Stimulated activated naive CD8-positive, alpha-beta T cell treated with anti-CD3 and anti-CD28 coated beads, Interleukin-15, Interleukin-2, amounts not matched to agents 100 U/mL and 50 U/mL, for 24 hours (primary cell): ENCODE data around the gene TBX1.

ENCODE experiments used
- ATAC-seq: fragments of 150-1000 bp; cut with Tn5 transposase; one replicate; pipeline ENCODE4 v1.10.0; 2021
- DNase-seq: peaks from one replicate; pipeline ENCODE4 v3.0.0; 2021

The TBX1 gene

DNA sequence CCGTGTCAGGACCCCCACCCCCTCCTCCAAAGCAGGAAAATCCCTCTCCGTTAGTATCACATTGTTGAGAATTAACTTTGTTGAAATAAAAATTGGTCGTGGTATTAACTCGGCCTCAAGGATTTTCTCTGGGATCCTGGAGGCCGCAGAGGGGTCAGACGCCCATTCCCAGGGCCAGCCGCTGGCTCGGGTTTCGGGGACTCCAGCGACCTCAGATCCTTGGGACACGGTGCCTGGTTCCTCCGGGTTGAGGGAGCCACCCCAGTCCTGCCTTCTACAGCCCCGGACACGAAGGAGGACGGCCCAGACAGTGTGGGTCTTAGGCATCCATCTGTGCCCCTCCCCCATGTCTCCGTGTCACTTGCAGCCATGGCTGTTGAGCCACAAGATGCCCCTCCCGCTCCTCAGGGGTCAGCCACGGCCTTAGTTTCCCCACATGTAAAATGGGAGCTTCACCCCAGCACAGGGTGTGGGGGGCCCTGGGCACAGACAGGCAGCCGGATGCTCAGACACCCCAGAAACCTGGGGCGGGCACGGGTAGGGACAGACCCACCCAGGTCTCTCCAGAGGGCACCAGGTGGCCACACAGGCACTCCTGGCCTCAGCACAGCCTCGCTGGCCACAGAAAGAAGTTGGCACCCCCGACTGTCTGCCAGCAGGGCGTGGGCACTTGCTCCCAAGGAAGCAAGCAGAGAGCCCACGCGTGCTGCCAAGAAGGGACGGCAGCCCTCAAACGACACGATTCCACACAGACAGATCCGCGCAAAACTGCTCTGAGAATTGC is 21.7 kb upstream of the TBX1 start:
- no peak for ATAC-seq
- DNase-seq = no peak

DNA sequence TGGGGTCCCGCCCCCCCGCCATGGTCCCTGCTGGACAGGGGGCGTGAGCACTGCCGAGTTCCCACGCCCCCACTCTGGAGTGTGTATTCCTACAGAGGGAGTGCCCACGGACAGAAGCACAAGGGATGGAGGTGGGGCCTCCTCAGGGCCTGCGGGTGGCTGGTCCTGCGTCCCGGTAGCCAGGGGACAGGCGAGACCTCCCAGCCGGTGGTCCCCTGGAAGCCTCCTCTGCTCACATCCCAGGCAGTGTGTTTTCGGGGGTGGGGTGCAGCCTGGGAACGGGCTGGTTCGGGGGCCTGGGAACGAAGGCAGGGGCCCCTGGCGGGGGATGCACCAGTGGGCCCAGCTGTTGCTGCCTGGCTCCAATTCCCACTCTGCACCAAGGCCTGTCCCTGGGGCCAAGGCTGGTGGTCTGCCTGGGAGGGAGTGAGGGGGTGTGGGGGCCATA is 21.1 kb upstream of the TBX1 start:
- ATAC-seq (no peak), DNase-seq (no peak)

DNA sequence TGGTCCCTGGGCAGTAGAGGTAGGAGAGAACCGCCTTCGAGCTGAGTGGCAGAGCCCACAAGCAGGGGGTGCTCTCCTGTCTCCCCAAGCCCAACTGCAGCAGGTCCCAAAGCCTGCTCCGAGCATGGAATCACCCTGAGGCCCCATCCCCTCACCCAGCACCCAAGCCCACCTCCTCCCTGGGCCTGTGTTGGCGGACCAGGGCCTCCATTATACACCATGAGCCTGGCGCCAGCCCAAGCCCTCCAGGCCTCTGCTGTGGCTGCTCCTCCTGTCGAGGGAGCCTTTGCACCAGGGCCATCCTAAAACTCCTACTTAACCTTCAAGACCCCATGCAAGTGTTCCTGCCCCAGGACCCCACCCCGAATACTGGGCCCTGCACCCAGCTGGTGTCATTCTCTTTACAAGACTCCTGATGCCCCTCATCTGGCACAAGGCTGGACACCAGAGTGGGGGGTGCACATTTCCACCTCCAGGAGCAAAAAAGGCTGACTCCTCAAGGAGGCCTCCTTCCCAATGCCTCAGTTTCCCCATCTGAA is 20.6 kb upstream of the TBX1 start:
- ATAC-seq = no peak
- DNase-seq = no peak

DNA sequence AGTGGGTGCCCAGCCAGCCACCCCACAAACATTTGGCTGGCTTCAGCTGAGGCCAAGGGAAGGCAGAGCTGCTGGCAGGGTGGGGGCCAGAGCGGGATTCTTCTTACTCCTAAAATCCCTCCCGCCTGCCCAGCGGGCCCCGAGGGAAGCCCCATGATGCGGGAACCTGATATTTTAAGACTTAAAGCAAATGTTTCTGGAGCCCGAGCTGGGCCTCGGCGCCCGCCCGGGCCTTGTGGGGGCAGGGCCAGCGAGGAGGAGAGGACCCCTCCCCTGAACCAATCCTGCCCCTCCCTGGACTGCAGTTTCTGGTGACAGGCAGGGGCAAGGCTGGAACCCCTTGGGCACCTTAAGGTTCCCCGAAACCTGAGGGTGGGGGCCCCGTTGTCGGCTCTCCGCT is 20.0 kb upstream of the TBX1 start:
- DNase-seq = no peak

DNA sequence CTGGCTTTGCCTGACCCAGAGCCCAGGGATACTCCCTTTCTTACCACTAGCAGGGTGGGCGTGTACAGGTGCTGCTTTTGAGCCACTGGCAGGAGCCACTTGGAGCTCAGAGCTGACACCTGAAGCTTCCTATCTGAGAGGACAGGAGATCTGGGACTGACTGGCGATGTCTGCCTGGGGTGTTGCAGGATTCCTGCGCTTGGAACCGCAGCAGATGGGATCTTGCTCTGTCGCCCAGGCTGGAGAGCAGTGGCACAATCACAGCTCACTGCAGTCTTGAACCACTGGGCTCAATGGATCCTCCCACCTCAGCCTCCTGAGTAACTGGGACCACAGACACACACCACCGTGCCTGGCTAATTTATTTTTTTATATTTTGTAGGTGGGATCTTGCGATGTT is 19.5 kb upstream of the TBX1 start:
- DNase-seq (no peak), ATAC-seq (no peak)

More for the DNA sequence above, 20.0 kb upstream of the TBX1 start:
- no peak for ATAC-seq

DNA sequence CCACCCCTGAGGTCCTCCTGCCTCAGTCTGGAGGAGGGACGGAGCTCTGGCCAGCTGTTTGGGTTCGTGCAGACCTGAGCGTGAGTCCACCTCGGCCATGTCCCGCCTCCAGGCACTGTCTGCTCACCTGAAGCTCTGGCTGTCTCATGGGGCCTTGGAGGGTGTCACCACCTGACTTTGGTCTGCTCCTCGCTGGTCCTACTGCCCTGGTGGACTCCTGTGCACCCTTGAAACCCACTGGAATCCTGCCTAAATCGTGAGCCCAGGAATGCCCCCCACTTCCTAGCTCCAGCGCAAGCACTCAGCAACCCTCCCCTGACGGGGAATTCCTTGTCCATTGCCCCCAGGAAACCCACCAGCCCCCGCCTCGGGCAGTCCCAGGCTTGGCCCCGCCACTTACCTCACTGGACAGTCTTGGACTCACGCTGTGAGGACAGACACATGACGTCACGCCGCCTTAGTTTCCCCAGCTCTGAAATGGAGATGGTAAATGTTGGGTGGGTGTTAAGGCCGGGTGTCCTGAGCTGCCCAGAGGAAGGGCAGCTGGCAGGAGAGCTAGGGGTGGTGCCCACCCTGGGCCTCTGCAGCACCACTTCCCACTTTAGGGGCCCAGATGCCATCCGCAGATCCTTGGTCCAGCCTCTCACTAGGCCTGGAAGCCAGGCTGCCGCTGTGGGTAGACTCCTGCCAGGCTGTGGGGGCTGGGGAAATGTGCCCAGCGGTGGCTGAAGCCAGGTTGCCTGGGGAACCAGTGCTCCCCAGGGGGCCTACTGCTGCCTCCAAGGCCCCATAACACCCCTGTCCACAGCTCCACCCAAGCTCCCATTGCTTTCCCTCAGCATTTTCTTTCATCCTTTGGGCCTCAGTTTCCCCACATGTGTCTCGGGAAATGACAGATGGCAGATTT is 18.2 kb upstream of the TBX1 start:
- ATAC-seq = no peak
- DNase-seq = no peak

DNA sequence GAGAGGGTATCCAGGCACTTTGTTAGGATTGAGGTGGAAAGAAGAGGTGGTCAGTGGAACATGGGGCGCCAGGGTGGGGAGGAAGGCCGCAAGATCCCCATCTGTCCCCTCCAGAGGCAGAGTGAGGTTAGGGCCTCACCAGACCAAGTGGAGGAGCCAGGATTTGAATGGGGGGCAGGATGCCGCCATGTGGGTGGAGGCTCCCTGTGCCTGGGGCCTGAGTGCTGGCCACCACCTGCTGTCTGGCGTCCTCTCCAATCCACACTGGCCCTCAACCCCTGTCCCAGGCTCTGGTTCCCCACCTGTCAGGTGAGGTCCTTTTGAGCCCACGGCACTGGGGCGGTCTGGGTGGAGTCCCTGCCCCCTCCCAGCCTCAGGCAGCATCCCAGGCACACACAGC is 17.5 kb upstream of the TBX1 start:
- ATAC-seq (no peak), DNase-seq (no peak)

DNA sequence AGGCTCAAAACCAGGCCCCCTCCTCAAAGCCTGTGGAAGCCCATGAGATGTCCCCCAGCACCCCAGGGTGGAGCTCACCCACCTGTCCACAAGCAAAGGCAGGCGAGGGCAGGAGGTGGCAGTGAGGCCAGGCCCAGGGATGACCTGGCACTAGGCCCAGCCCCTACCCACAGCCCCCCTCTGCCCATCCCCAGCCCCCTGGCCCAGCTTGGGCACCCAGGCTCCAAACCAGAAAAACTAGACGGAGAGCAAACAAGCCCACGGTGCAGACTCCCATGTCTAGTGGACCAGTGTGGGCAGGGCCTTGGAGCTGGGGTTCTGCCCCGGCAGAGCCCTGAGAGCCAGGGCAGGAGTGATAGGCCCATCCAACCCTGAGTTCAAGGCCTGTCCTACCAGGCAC is 16.9 kb upstream of the TBX1 start:
- ATAC-seq (no peak), DNase-seq (no peak)

DNA sequence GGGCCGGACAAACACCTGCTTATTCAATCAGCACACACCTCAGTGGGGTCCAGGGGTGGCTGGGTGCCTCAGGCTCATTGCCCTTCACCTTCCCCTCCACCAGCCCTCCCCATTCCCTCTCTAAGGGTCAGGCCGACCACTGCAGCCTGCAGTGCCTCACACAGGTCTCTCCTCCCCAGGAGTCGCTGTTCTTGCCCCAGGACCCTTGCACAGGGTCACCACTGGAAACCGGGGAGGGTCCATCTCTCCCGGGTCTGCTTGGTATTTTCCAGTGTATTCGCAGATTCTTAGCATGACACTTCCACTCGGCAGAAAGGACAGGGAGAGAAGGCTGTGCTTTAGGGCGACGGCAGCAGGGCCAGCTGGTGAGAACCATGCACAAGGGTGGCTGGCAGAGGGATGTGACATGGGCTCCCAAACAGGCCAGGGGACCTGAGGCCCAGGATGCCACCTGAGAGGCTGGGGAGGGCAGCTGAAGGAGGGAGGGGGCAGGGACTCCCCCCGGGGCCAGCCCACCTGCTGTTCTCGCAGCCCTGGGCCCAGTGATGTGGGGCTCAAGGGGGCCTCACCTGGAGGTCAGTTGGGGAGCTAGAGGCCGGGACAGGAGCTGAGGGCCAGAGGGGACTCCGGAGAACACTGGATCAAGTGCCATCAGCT is 16.1 kb upstream of the TBX1 start:
- no peak for DNase-seq
- no peak for ATAC-seq

DNA sequence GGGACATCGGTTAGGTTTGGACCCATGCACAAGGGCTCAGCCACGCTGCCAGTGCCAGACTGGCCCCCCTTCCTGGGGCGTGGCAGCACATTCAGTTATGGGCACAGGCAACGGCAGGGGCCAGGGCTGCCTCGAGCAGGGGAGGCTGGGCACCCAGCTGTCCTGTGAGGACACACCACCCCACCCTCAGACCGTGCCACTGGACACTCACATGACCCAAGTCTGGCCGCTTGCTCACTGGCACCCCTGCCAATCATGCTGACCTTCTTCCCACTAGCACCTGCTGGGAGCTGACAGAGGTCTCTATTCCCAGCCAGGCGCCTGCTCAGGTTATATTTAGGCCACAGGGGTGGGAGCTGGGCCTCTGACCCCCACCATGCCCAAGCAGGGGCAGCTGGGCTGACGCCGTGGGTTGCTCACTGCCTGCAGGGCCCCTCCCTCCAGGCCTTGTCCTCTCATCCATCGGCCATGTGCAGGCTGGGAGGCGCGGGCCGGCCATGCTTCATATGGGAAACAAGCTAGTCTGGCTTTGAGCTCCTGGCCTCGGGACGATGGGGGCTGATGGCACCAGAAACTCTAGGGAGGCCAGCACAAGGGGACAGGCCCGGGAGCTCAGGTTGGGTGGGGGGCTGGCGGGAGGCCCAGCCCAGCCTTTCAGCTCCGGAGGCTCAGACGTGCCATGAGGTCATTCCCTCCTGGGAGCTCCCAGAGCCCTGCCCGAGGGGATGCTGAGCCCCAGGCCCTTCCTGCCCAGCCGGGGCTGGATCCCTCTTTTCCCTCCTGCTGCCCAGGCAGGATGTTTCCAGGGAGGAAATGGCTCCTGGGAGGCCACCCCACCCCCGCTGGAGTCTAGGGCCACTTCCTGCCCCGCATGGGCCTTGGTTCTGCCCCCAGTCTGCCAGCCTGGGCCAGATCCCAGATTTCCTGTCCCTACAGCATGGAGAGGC is 15.2 kb upstream of the TBX1 start:
- ATAC-seq = no peak

DNA sequence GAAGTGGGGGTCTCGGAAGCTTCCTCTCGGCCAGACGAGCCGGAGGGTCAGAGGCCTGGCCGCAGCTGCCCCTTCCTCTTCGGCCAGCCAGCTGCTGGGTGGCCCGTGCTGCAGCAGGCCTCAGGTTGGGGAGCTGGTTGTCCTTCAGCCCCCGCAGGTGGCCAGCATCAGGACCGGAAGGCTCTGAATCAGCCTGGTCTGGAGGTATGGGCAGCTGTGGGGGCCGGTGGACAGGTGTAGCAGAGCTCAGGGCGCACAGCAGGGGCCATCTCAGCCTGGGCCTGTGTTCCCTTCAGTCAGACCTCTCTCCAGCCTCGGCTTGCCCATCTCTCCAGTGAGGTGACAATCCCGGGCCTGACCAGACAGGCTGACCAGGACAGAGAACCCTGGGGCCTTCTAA is 13.9 kb upstream of the TBX1 start:
- no peak for DNase-seq
- no peak for ATAC-seq

More for the DNA sequence above, 15.2 kb upstream of the TBX1 start:
- no peak for DNase-seq

DNA sequence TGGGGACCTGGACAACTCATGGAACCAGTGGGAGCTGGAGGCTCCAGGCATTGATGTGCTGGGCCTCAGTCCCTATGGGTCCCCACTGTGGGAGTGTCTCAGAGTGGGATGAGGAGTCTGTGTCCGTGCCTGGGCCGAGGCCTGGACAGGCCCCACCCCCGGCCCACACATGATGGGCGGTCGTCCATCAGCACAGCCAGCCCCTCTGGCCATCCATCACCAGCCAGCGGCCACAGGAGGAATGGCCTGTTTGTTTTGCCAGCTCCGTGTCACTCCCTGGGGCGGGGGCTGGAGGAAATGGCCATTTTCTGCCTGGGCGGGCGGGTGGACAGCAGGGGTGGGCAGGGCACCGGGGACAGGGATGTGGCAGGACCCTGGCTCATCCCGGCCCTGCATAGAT is 13.0 kb upstream of the TBX1 start:
- ATAC-seq = no peak
- DNase-seq = no peak

DNA sequence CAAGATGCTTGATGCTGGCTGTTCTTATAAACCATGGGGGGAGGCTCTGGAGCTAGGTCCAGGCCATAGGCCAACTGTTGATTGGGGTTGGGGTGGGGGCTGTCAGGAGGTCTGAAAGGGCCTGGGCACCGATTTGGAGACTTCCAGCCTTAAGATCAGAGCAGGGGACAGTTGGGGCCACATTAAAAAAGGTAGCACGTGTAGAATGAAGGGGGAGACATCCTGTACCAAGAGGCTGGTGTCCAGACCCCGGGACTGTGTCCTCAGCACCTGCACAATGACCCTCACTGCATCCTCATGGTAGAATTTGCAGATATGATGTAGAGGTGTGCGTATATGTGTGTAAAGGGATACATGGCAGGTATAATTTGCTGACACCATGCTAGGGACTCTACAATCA is 12.4 kb upstream of the TBX1 start:
- DNase-seq = no peak
- ATAC-seq = no peak

DNA sequence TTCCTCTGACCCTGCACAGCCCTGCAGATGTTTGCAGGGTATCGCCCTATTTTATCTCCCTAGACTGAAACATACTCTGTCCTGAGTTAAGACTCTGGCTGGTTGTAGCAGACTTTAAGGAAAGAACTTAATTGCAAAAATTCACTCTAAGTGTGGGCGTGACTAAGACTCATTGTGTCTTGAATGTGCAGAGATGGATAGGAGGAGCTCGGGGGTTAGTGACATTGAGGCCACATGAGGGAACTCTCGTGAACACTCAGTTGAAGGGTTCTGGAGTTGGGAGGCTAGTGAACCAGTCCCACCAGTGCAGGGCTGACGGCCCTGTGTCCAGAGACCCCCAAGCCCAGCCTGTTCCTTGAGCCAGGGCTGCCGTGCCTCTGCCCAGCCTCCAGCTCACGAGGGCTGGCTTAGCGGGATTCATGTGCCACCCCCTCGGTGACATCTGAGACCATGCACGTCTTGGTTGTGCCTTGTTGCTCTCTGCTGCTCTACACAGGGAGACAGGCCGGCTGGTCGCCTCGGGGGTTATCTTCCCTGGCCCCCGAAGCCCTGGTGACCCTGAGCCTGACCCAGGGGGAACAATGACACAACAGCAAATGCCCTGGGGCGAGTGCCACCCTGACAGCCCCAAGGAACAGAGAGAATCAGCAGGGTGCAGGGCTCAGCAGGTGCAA is 11.4 kb upstream of the TBX1 start:
- ATAC-seq (no peak), DNase-seq (no peak)

DNA sequence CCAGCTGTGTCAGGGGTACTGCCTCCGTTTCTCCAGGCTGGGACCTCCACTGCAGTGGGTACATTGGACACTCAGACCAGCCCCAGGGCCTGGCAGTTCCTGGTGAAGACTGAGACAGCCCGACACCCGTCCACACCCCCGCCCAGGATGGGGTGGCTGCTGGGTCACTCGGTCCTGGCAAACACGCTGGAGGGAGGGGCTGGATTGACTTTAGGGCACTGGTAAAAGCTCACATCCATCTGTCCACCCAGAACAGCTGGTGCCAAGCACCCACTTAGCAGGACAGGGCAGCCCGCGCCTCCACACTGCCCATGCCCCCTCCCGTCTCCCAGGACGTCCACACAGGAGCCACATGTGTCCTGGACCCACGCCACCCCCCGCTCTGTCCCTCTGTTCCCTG is 10.7 kb upstream of the TBX1 start:
- no peak for ATAC-seq
- DNase-seq = no peak

DNA sequence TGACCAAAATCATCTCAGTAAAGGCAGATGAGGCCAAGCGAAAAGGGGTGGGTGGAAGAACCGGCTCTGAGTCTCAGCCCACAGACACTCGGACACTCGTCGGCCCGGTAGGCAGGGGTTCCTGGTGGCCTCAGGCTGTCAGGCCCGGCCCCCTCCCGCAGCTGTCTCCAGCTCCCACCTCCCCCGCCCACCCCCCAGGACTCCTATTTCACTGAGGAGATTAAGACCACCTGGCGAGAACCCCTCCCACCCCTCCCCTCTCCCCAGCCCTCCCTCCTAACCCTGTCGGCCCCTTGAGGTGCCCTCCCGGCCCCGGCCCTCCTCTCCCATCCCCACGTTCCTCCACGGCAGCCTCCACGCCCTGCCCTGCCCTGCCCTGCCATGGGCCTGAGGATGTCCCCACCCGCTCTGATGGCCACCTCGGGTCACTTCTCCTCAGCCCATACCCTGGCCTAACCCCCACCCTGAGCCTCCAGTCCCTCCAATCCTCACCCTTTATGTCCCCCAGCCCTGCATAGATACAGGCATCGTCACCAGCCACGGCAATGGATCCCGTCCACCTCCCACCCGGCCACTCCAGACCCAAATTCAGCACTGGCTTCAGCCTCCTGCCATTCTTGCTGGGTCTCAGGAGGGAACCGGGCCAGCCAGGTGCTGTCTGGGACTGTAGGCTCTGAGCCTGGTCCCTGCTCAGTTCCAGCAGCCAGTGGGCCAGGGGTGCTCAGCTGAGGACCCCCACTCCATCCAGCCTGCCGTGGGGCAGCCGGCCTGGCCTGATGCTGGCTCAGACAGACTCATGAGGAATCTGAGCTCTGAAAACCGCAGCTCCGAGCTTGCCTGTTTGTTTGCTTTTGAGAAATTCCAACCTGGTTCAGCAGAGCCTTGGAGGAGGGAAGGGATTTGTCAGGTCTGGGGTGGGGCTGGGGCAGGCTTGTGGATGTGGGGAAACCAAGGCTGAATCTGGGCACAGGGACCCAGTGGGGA is 9.8 kb upstream of the TBX1 start:
- no peak for ATAC-seq
- no peak for DNase-seq

DNA sequence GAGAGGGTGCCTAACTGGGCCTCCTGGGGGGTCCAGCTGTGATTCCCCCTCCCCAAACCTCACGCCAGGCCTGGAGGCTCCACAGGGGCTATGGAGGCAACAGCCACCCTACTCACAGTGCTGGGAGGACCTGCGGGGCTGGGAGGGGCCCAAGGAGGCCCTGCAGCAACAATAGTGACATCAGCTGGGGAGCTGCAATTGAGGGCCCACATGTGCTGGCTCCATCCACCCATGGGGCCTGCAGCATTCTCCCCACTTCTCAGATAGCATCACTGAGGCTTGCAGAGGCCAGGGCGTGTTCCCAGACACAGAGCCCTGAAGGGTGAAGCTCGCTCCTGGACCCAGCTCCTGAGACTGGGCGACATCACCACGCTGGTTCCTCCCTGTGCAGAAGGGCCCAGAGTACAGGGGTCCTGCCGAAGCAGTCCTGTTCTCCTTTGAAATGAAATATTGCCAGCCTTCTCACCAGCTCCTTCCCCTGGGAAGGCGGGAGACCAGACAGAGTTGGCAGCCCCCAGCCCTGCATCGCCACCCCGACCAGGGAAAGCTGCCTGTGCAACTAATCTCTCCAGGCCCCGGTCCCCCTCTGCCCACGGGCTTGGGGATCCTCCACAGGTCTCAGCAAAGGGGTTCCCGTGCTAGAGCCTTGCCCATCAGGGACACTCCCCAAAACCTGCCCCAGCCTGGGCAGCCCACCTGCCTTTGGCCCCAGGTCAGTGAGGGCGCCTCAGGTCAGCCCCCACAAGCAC is 8.9 kb upstream of the TBX1 start:
- DNase-seq (no peak), ATAC-seq (no peak)

DNA sequence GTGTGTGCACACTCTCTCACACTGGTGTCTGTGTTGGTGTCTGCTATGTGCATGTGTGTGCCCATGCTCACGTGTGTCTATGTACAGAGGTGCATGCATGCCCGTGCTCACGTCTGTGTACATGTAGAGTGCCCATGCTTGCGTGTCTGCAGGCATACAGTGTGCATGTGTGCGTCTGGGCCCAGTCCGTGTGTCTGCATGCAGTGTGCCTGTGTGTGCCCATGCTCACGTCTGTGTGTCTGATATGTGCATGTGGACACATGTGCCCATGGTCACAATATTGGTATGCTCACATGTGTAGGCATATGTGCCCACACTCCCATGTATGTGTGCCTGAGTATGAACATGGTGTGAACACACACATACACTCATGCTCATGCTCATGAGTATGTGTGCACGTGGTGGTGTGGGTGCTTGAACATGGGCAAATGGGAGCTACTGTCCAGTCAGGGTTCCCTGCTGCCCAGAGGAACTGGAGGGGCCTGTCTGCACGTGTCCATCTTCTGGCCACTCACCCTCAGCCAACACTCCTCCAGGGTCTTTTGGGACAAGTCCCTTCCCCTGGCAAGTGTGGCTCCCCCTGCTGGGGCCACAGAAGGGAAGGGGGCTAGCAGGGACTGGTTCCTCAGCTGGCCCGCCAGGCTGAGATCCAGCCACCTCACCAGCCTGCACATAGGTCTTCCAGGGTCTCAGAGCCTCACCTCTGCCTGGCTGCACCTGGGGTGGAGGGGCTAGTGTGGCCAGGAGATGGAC is 7.3 kb upstream of the TBX1 start:
- DNase-seq (no peak), ATAC-seq (no peak)
